GM12878 (cell line): ENCODE measurements around the gene TM9SF2. TPM values are rescaled to one million over a fixed set of nuclear protein-coding genes. Genes with fewer than 3 reads are reported as not detected.

Experiments used
- CUX1 ChIP-seq: IDR thresholded peaks from 2 replicates; pipeline ENCODE4 v1.6.1; 2012; ENCODE audit warnings: improper control_type of control experiment, low read depth, low read length; ENCODE audit not compliant: insufficient replicate concordance
- E2F4 ChIP-seq: IDR thresholded peaks from 2 replicates; pipeline ENCODE4 v1.6.1; 2012; ENCODE audit warnings: low read depth, low read length, improper control_type of control experiment
- EP300 ChIP-seq, 2 experiments: fragments of 150-350 bp in 1 of 2; IDR thresholded peaks; 2 replicates each; pipeline ENCODE4 v1.6.1; 2011 to 2012; ENCODE audit warnings: low read depth in 2 of 2, low read length in 2 of 2, borderline replicate concordance in 1 of 2, improper control_type of control experiment in 1 of 2, inconsistent platforms in 1 of 2; ENCODE audit not compliant: control insufficient read depth in 1 of 2
- GATAD2B ChIP-seq: fragments of 450-650 bp; conservative IDR thresholded peaks from 2 replicates; pipeline ENCODE4 v1.6.1; 2017; ENCODE audit warnings: low read depth, mild to moderate bottlenecking, moderate library complexity
- HCFC1 ChIP-seq: fragments of 150-350 bp; IDR thresholded peaks from 2 replicates; pipeline ENCODE4 v1.6.1; 2014; ENCODE audit warnings: low read length
- NKRF ChIP-seq: fragments of 450-650 bp; conservative IDR thresholded peaks from 2 replicates; pipeline ENCODE4 v1.6.1; 2017; ENCODE audit warnings: mild to moderate bottlenecking, moderate library complexity
- RAD51 ChIP-seq: fragments of 450-650 bp; IDR thresholded peaks from 2 replicates; pipeline ENCODE4 v1.6.1; 2016; ENCODE audit warnings: moderate library complexity, mild to moderate bottlenecking, inconsistent platforms
- SMAD5 ChIP-seq: IDR thresholded peaks from 2 replicates; pipeline ENCODE4 v1.6.1; 2016; ENCODE audit warnings: antibody characterized with exemption, low read depth
- YY1 ChIP-seq: IDR thresholded peaks from 2 replicates; pipeline ENCODE4 v1.6.1; 2011; ENCODE audit warnings: low read depth, mild to moderate bottlenecking, low read length
- ZNF384 ChIP-seq: IDR thresholded peaks from 2 replicates; pipeline ENCODE4 v1.6.1; 2012; ENCODE audit warnings: low read depth, mild to moderate bottlenecking, low read length, improper control_type of control experiment, borderline replicate concordance
- ZNF687 ChIP-seq: fragments of 450-650 bp; IDR thresholded peaks from 2 replicates; pipeline ENCODE4 v1.6.1; 2017; ENCODE audit warnings: mild to moderate bottlenecking, moderate library complexity
- polyA plus RNA-seq, 11 experiments: library from polyadenylated mRNA; depleted of rRNA in 4 of 11; unstranded in 6 of 11; stranded (reverse) in 5 of 11; fragments of >200 nt; fragmentation: Nextera tagmentation in 4 of 11; fragmentation: Illumina TruSeq in 1 of 11; extraction: Ambion mirVana in 4 of 11; extraction: Trizol in 1 of 11; gene quantifications; 1 replicate in 1 of 11; 2 replicates in 10 of 11; pipeline versions ENCODE4 v1.2.1 to v1.2.3, GENCODE V29; 2011 to 2016; ENCODE audit warnings: inconsistent platforms in 2 of 11, missing spikeins in 2 of 11, low read depth in 1 of 11
- total RNA-seq, 4 experiments: library from RNA; depleted of rRNA in 3 of 4; stranded (reverse); fragments of >200 nt in 3 of 4; fragmentation: Illumina TruSeq in 1 of 4; extraction: Trizol in 1 of 4; gene quantifications; 2 replicates each; pipeline versions ENCODE4 v1.2.1 to v1.2.3, GENCODE V29; 2013 to 2021

The TM9SF2 gene
- total and polyA plus RNA-seq, 10 of the 15 experiments (the other 5 are each of a cell fraction or from before 2014, with no cell fraction given): 34.6 to 128 (median 79.2) TPM

GRCh38 chr13:99496184-99497142 lies 4.8 kb upstream of the TM9SF2 start (continued):
- no peak for TF ChIP-seq E2F4
- no peak for TF ChIP-seq HCFC1
- no peak for TF ChIP-seq ZNF384
- TF ChIP-seq SMAD5: 0 out of 2 replicates have a peak, but pooled peaks have one; percentile 41
- no peak for TF ChIP-seq RAD51
- no peak for TF ChIP-seq NKRF
- no peak for TF ChIP-seq ZNF687
- no peak for TF ChIP-seq GATAD2B
- TF ChIP-seq EP300 (IDR thresholded peaks at IDR 0.05; ENCODE audit: borderline replicate concordance in 1 of 2, control insufficient read depth in 1 of 2, low read depth in 2 of 2, low read length in 2 of 2): no peak
- no peak for TF ChIP-seq CUX1
- no peak for TF ChIP-seq YY1
